ENCODE measurements around the gene MTCL3.
A peak's percentile ranks its signal among the peaks of the same experiment; 100 is the strongest.

Gene MTCL3

GRCh38 chr6:127459231-127459641 lies 59.9 kb downstream of the MTCL3 start, which contains the start of gene KIAA0408:
KIAA0408 (minus strand) TSS chr6:127459389; CDS start chr6:127453981, 5,408 bp downstream.
- TF ChIP-seq CTCF (IDR thresholded peaks at IDR 0.05; ENCODE audit: insufficient read depth, low read length, severe bottlenecking) = no peak
- DNase-seq (ENCODE audit: low read depth) = peak; percentile 31
- Histone ChIP-seq H3K4me3 (ENCODE audit: low read depth, low read length) (no peak within 1 kb of the TSS), H3K27me3 (ENCODE audit: control insufficient read depth, insufficient read depth, low read length) (no peaks in the 10 kb centered on the region), H3K36me3 (ENCODE audit: control insufficient read depth, insufficient read depth, low read length) (no peaks in the 10 kb centered on the region)
- FAIRE-seq = no peak

- TF ChIP-seq CTCF (IDR thresholded peaks at IDR 0.05; ENCODE audit: insufficient read depth, low read length, severe bottlenecking) = no peak
- Histone ChIP-seq H3K4me3 (ENCODE audit: low read depth, low read length) (no peak overlapping the region), H3K27me3 (ENCODE audit: control insufficient read depth, insufficient read depth, low read length) (no peaks in the 10 kb centered on the region), H3K36me3 (ENCODE audit: control insufficient read depth, insufficient read depth, low read length) (no peaks in the 10 kb centered on the region)
- DNase-seq (ENCODE audit: low read depth) (no peak), FAIRE-seq (no peak)
Measured at GRCh38 chr6:127458817-127459216, 60.3 kb downstream of the MTCL3 start.

DNA sequence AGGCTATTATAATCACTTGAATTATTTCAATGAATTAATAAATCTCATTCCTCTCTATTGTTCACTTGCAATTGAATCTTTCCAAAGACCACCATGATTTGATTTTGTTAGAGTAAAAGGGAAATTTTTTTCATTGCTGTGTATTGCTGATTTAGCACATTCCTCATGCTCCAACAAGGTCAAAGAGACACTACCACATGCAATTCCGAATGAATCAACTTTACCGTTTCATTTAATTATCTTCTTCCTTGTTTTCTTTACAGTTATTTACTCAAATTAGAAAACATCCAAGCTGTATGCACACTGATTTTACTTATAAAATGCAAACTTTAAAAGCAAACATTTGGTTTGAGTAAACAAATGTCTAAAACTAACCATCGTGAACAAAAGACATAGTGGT lies 60.9 kb downstream of the MTCL3 start:
- DNase-seq (ENCODE audit: low read depth) (no peak), FAIRE-seq (no peak)
- H3K27me3 ChIP-seq (ENCODE audit: control insufficient read depth, insufficient read depth, low read length) = no peaks in the 10 kb centered on the region
- no peak overlapping the region for H3K4me3 ChIP-seq (ENCODE audit: low read depth, low read length)
- no peak for TF ChIP-seq CTCF (IDR thresholded peaks at IDR 0.05; ENCODE audit: insufficient read depth, low read length, severe bottlenecking)
- H3K36me3 ChIP-seq (ENCODE audit: control insufficient read depth, insufficient read depth, low read length) = no peaks in the 10 kb centered on the region

- no peak for TF ChIP-seq CTCF (IDR thresholded peaks at IDR 0.05; ENCODE audit: insufficient read depth, low read length, severe bottlenecking)
- no peak for FAIRE-seq
- Histone ChIP-seq H3K36me3 (ENCODE audit: control insufficient read depth, insufficient read depth, low read length) (no peaks in the 10 kb centered on the region), H3K4me3 (ENCODE audit: low read depth, low read length) (no peak overlapping the region), H3K27me3 (ENCODE audit: control insufficient read depth, insufficient read depth, low read length) (no peaks in the 10 kb centered on the region)
- peak; percentile 75 for DNase-seq (ENCODE audit: low read depth)
Measured at GRCh38 chr6:127457456-127458064, 61.6 kb downstream of the MTCL3 start.

GRCh38 chr6:127456465-127456864 lies 62.7 kb downstream of the MTCL3 start:
- no peak overlapping the region for H3K4me3 ChIP-seq (ENCODE audit: low read depth, low read length)
- no peaks in the 10 kb centered on the region for H3K27me3 ChIP-seq (ENCODE audit: control insufficient read depth, insufficient read depth, low read length)
- DNase-seq (ENCODE audit: low read depth) (no peak), FAIRE-seq (no peak)
- TF ChIP-seq CTCF (IDR thresholded peaks at IDR 0.05; ENCODE audit: insufficient read depth, low read length, severe bottlenecking) = no peak
- no peaks in the 10 kb centered on the region for H3K36me3 ChIP-seq (ENCODE audit: control insufficient read depth, insufficient read depth, low read length)
